Breast epithelium (tissue), 3 donors: ENCODE measurements around the gene CETP.

ENCODE experiments used
- POLR2A ChIP-seq: fragments of 450-650 bp; IDR thresholded peaks from one replicate; pipeline ENCODE4 v1.6.1; 2016; ENCODE audit warnings: antibody characterized with exemption, mild to moderate bottlenecking, moderate library complexity
- POLR2AphosphoS5 ChIP-seq, 3 donors: sonication (generic); formaldehyde crosslinking; IDR thresholded peaks; one replicate each; pipeline ENCODE4 v1.6.1; 2017; ENCODE audit warnings: antibody characterized with exemption in 3 of 3
- TF ChIP-seq, protein P1 (sequence below), 3 donors: fragments of 450-650 bp; IDR thresholded peaks; one replicate each; pipeline ENCODE4 v1.5.1; 2016 to 2017; ENCODE audit warnings: antibody characterized with exemption in 3 of 3, mild to moderate bottlenecking in 3 of 3, moderate library complexity in 3 of 3

GRCh38 chr16:56933828-56934598 lies 27.7 kb upstream of the CETP start:
- TF ChIP-seq POLR2AphosphoS5 (IDR thresholded peaks at IDR 0.05), result no peak
- TF ChIP-seq, protein P1, sequence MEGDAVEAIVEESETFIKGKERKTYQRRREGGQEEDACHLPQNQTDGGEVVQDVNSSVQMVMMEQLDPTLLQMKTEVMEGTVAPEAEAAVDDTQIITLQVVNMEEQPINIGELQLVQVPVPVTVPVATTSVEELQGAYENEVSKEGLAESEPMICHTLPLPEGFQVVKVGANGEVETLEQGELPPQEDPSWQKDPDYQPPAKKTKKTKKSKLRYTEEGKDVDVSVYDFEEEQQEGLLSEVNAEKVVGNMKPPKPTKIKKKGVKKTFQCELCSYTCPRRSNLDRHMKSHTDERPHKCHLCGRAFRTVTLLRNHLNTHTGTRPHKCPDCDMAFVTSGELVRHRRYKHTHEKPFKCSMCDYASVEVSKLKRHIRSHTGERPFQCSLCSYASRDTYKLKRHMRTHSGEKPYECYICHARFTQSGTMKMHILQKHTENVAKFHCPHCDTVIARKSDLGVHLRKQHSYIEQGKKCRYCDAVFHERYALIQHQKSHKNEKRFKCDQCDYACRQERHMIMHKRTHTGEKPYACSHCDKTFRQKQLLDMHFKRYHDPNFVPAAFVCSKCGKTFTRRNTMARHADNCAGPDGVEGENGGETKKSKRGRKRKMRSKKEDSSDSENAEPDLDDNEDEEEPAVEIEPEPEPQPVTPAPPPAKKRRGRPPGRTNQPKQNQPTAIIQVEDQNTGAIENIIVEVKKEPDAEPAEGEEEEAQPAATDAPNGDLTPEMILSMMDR (IDR thresholded peaks at IDR 0.05), result no peak
- TF ChIP-seq POLR2A, result no peak
